ENCODE measurements around the gene GALNT9.
A peak's percentile ranks its signal among the peaks of the same experiment; 100 is the strongest.

Gene GALNT9

DNA sequence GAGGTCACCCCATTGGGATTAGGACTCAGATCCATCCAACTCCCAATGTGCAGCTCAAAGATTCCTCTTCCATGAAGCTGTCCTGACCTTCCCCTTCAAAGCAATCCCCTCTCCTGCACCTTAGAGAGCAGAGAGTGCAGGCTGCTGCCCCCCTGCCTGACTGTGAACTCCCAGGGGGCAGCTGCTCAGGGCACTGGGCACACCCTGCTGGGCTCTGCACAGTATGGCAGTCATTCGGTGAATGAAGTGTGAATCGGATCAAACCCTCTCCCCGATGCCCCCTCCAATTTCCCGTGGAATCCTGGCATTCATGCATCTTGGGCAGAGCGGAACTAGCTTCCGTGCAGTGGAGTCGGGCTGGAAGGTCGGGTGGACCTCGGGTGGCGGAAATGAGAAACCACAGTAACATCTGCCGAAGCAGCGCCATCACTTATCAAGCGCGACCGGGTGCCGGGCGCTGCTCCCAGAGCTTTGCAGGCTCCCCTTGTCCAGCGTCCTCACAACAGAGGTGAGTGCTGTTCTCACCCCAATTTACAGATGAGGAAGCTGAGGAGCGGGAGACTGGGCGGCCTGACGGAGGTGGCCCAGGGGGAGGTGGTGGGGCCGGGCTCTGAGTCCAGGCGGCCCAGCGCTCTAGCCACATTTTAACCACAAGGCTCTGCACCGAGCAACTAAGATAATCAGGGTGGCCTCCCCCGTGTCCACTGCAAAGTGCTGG lies 14.7 kb downstream of the GALNT9 start:
- TF ChIP-seq, protein P1, sequence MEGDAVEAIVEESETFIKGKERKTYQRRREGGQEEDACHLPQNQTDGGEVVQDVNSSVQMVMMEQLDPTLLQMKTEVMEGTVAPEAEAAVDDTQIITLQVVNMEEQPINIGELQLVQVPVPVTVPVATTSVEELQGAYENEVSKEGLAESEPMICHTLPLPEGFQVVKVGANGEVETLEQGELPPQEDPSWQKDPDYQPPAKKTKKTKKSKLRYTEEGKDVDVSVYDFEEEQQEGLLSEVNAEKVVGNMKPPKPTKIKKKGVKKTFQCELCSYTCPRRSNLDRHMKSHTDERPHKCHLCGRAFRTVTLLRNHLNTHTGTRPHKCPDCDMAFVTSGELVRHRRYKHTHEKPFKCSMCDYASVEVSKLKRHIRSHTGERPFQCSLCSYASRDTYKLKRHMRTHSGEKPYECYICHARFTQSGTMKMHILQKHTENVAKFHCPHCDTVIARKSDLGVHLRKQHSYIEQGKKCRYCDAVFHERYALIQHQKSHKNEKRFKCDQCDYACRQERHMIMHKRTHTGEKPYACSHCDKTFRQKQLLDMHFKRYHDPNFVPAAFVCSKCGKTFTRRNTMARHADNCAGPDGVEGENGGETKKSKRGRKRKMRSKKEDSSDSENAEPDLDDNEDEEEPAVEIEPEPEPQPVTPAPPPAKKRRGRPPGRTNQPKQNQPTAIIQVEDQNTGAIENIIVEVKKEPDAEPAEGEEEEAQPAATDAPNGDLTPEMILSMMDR (IDR thresholded peaks at IDR 0.05): 0 out of 2 replicates have a peak, but pooled peaks have one; percentile 16
- no peak for TF ChIP-seq ZFX (IDR thresholded peaks at IDR 0.05; ENCODE audit: borderline replicate concordance)
- no peak overlapping the region for H3K27ac ChIP-seq

DNA sequence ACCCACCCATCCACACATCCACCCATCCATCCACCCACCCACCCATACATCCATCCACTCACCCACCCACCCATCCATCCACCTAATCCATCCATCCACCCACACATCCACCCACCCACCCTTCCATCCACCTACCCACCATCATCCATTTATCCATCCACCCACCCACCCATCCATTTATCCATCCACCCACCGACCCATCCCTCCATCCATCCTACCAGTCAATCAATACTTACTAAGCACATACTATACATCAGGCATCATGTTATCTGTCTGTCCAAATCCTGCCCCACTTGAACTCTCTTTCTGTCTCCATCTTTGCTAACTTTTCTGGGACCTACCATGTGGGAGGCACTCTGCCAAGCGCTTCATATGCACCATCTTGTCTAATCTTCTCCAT lies 15.4 kb downstream of the GALNT9 start:
- TF ChIP-seq, protein P1 (IDR thresholded peaks at IDR 0.05): no peak
- no peak for TF ChIP-seq ZFX (IDR thresholded peaks at IDR 0.05; ENCODE audit: borderline replicate concordance)
- no peak overlapping the region for H3K27ac ChIP-seq

GRCh38 chr12:132313182-132313581 lies 16.2 kb downstream of the GALNT9 start:
- no peak overlapping the region for H3K27ac ChIP-seq
- TF ChIP-seq, protein P1 (IDR thresholded peaks at IDR 0.05): no peak
- no peak for TF ChIP-seq ZFX (IDR thresholded peaks at IDR 0.05; ENCODE audit: borderline replicate concordance)

DNA sequence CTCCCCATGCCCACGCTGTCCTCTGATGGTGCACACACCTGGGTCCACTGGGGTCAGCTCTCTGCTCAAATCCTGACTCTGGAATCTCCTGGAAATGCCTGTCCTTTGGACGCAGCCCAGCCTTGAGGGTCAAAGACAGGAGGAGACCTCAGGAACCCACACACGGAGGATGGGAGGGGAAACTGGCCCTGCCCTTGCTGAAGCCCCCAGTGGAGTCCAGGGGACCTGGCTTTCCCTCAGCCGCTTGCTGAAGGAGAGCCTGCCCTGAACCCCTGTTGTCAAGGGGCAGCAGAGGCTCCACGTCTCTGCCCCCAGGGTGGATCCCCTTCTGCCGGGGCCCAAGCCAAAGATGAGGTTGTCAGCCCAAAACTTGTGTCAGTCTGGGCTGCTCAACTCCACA lies 16.9 kb downstream of the GALNT9 start:
- TF ChIP-seq, protein P1 (IDR thresholded peaks at IDR 0.05): no peak
- no peak for TF ChIP-seq ZFX (IDR thresholded peaks at IDR 0.05; ENCODE audit: borderline replicate concordance)
- H3K27ac ChIP-seq: no peak overlapping the region

- TF ChIP-seq ZFX (IDR thresholded peaks at IDR 0.05; ENCODE audit: borderline replicate concordance): no peak
- TF ChIP-seq, protein P1 (IDR thresholded peaks at IDR 0.05): no peak
- no peak overlapping the region for H3K27ac ChIP-seq
Observed at GRCh38 chr12:132311201-132311915, 18.0 kb downstream of the GALNT9 start.

GRCh38 chr12:132310181-132311040 lies 19.0 kb downstream of the GALNT9 start:
- TF ChIP-seq ZFX (IDR thresholded peaks at IDR 0.05; ENCODE audit: borderline replicate concordance): no peak
- TF ChIP-seq, protein P1 (IDR thresholded peaks at IDR 0.05): no peak

More at GRCh38 chr12:132310181-132311040, 19.0 kb downstream of the GALNT9 start:
- no peak overlapping the region for H3K27ac ChIP-seq

All from 22Rv1 (cell line).